GM23338 (cell line): ENCODE results near the gene SEPTIN3. TPM values are rescaled to one million over a fixed set of nuclear protein-coding genes. Genes with fewer than 3 reads are reported as not detected.

Source experiments
- ATAC-seq: fragments of 200-7000 bp; cut with Tn5 transposase; 3 replicates; pipeline ENCODE4 v1.9.1; 2020
- DNase-seq: peaks from one replicate; pipeline ENCODE4 v3.0.0-alpha.2; 2015; ENCODE audit warnings: low spot score
- H2AFZ ChIP-seq: fragments of 200-600 bp; sonication (generic); 2 replicates; pipeline ENCODE4 v1.8.0; 2016; ENCODE audit warnings: antibody characterized with exemption, mild to moderate bottlenecking, moderate library complexity
- H3F3A ChIP-seq: fragments of 200-600 bp; sonication (generic); replicated peaks from 2 replicates; pipeline ENCODE4 v1.8.0; 2017; ENCODE audit warnings: antibody characterized with exemption, mixed run types, low read depth
- H3K27ac ChIP-seq: fragments of 200-600 bp; sonication (generic); 2 replicates; pipeline ENCODE4 v1.6.1; 2016; ENCODE audit warnings: low read depth
- H3K27me3 ChIP-seq: fragments of 200-600 bp; sonication (generic); 2 replicates; pipeline ENCODE4 v1.8.0; 2016; ENCODE audit warnings: mild to moderate bottlenecking, mixed run types, moderate library complexity; ENCODE audit not compliant: insufficient read depth
- H3K36me3 ChIP-seq: fragments of 200-600 bp; sonication (generic); 2 replicates; pipeline ENCODE4 v1.8.0; 2016; ENCODE audit warnings: mild to moderate bottlenecking; ENCODE audit not compliant: insufficient read depth
- H3K4me1 ChIP-seq: fragments of 200-600 bp; sonication (generic); 2 replicates; pipeline ENCODE4 v1.8.0; 2016; ENCODE audit warnings: mild to moderate bottlenecking, moderate library complexity; ENCODE audit not compliant: insufficient read depth
- H3K4me2 ChIP-seq: fragments of 200-600 bp; sonication (generic); 2 replicates; pipeline ENCODE4 v1.7.1; 2017; ENCODE audit warnings: mixed run types
- H3K4me3 ChIP-seq: fragments of 200-600 bp; sonication (generic); 2 replicates; pipeline ENCODE4 v1.6.1; 2016; ENCODE audit warnings: mixed run types
- H3K79me2 ChIP-seq: fragments of 200-600 bp; sonication (generic); replicated peaks from 2 replicates; pipeline ENCODE4 v1.8.0; 2017; ENCODE audit warnings: mild to moderate bottlenecking; ENCODE audit not compliant: insufficient read depth
- H3K9me2 ChIP-seq: fragments of 200-600 bp; sonication (generic); 2 replicates; pipeline ENCODE4 v1.8.0; 2017; ENCODE audit not compliant: insufficient read depth
- H4K20me1 ChIP-seq: fragments of 200-600 bp; sonication (generic); replicated peaks from 2 replicates; pipeline ENCODE4 v1.8.0; 2017; ENCODE audit warnings: mild to moderate bottlenecking; ENCODE audit not compliant: insufficient read depth
- H3K27ac Mint-ChIP-seq: 2 replicates; pipeline ENCODE4 v1.8.0; 2020; ENCODE audit warnings: inconsistent platforms, mild to moderate bottlenecking, moderate library complexity, mixed read lengths
- H3K27me3 Mint-ChIP-seq: 3 replicates; pipeline ENCODE4 v1.8.0; 2022; ENCODE audit warnings: low read depth, mild to moderate bottlenecking, moderate library complexity, mixed read lengths, inconsistent platforms; ENCODE audit not compliant: insufficient read depth, poor library complexity
- H3K36me3 Mint-ChIP-seq: 3 replicates; pipeline ENCODE4 v1.8.0; 2021; ENCODE audit warnings: low read depth, mild to moderate bottlenecking, inconsistent platforms, moderate library complexity, mixed read lengths
- H3K4me1 Mint-ChIP-seq: 3 replicates; pipeline ENCODE4 v1.8.0; 2020; ENCODE audit warnings: mild to moderate bottlenecking, inconsistent platforms, mixed read lengths
- H3K4me3 Mint-ChIP-seq: 3 replicates; pipeline ENCODE4 v1.8.0; 2021; ENCODE audit warnings: moderate library complexity, mild to moderate bottlenecking, inconsistent platforms, mixed read lengths
- H3K9me3 Mint-ChIP-seq: 3 replicates; pipeline ENCODE4 v1.8.0; 2020; ENCODE audit warnings: moderate library complexity, mild to moderate bottlenecking, inconsistent platforms, mixed read lengths
- CREB1 ChIP-seq: fragments of 250-450 bp; sonication (Bioruptor Pico); IDR thresholded peaks from 2 replicates; pipeline ENCODE4 v1.5.0; 2020; ENCODE audit warnings: low read depth, mild to moderate bottlenecking, moderate library complexity
- EZH2 ChIP-seq: fragments of 200-600 bp; sonication (generic); IDR thresholded peaks from one replicate; pipeline ENCODE4 v1.8.0; 2017; ENCODE audit warnings: antibody characterized with exemption, mild to moderate bottlenecking, low read depth; ENCODE audit not compliant: unreplicated experiment
- EZH2phosphoT487 ChIP-seq: fragments of 200-600 bp; sonication (generic); IDR thresholded peaks from one replicate; pipeline ENCODE4 v1.8.1; 2018; ENCODE audit warnings: antibody characterized with exemption; ENCODE audit not compliant: unreplicated experiment
- JUNB ChIP-seq: IDR thresholded peaks from one replicate; pipeline ENCODE4 v1.6.1; 2016; ENCODE audit warnings: antibody characterized with exemption; ENCODE audit not compliant: unreplicated experiment
- POLR2AphosphoS5 ChIP-seq: IDR thresholded peaks from 2 replicates; pipeline ENCODE4 v1.6.1; 2016; ENCODE audit warnings: antibody characterized with exemption, low read depth
- ZNF114 ChIP-seq: fragments of 250-450 bp; sonication (Bioruptor Pico); IDR thresholded peaks from 2 replicates; pipeline ENCODE4 v1.5.0; 2020; ENCODE audit warnings: mild to moderate bottlenecking, moderate library complexity
- ZNF331 ChIP-seq: fragments of 250-450 bp; sonication (Bioruptor Pico); IDR thresholded peaks from 2 replicates; pipeline ENCODE4 v1.5.0; 2020; ENCODE audit warnings: low read depth, mild to moderate bottlenecking, moderate library complexity
- polyA plus RNA-seq: library from polyadenylated mRNA; unstranded; fragments of >200 nt; fragmentation: Nextera tagmentation; extraction: Ambion mirVana; gene quantifications from 2 replicates; pipeline ENCODE4 v1.2.1, GENCODE V29; 2016
- total RNA-seq: library from RNA; depleted of rRNA; stranded (reverse); fragments of >200 nt; shearing (Covaris generic); gene quantifications from 2 replicates; pipeline ENCODE4 v1.2.3, GENCODE V29; 2014
- TF ChIP-seq, protein P1 (sequence below): IDR thresholded peaks from 2 replicates; pipeline ENCODE4 v1.6.1; 2016; ENCODE audit warnings: antibody characterized with exemption
- TF ChIP-seq, protein P2 (sequence below): IDR thresholded peaks from one replicate; pipeline ENCODE4 v1.6.1; 2018; ENCODE audit warnings: antibody characterized with exemption; ENCODE audit not compliant: unreplicated experiment
- TF ChIP-seq, protein P3 (sequence below): fragments of 250-450 bp; sonication (Bioruptor Pico); IDR thresholded peaks from 2 replicates; pipeline ENCODE4 v1.5.0; 2020; ENCODE audit warnings: mild to moderate bottlenecking, moderate library complexity
- TF ChIP-seq, protein P4 (sequence below), 2 experiments: fragments of 200-600 bp in 1 of 2; sonication (generic) in 1 of 2; conservative IDR thresholded peaks; 2 replicates each; pipeline versions ENCODE4 v1.5.1 to v1.6.1; 2016 to 2017; ENCODE audit warnings: antibody characterized with exemption in 2 of 2, low read depth in 2 of 2, mild to moderate bottlenecking in 2 of 2, moderate library complexity in 1 of 2

Gene SEPTIN3
- total and polyA plus RNA-seq, 2 experiments from 2014 or later = 16.4 to 28.4 TPM

DNA sequence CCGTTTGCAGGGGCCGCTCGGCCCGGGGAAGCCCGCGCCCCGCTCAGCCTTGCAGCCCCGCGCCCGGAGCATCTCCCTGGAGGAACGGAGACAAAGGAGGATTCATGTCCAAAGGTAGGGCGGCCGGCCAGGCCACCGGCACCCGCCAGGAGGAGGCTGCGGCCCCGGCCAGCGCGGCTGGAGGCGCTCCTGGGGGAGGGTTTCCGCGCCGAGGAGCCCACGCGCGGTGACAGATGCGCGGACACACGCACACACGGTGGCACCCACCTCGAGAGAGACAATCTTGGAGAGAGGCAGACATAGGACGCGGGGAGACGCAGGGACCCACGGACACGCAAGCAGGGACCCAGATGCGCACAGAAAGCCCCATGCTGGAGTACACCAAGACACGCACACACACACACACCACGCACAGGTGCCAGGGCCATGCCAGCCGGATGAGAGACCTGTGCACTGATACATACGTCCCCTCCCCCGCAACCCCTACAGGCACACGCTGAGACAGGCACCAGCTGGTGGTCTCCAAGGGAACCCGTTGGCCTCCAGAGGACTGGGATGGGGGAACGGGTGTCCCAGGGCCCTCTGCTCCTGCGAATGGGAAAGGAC lies 7.8 kb downstream of the SEPTIN3 start:
- Histone ChIP-seq H3F3A (0 out of 2 replicates have a peak, but pooled peaks cover 4% of the 10 kb centered on the region), H2AFZ (peak overlapping the region; percentile 97), H3K79me2 (no peaks in the 10 kb centered on the region), H3K9me2 (no peaks in the 10 kb centered on the region), H3K27ac (no peak overlapping the region), H3K4me2 (peak overlapping the region; percentile 90), H3K27me3 (peaks cover 37% of the 10 kb centered on the region), H4K20me1 (no peaks in the 10 kb centered on the region; the same call in 1 of the 2 replicates), H3K4me3 (peak overlapping the region; percentile 80), H3K36me3 (no peaks in the 10 kb centered on the region), H3K4me1 (peaks cover 15% of the 10 kb centered on the region)
- Mint-ChIP-seq H3K36me3 (peaks cover 2% of the 10 kb centered on the region; the same call in 1 of the 3 replicates), H3K4me1 (peaks cover 17% of the 10 kb centered on the region), H3K4me3 (peak overlapping the region; percentile 75), H3K27ac (no peak overlapping the region), H3K27me3 (peaks cover 33% of the 10 kb centered on the region), H3K9me3 (no peaks in the 10 kb centered on the region)
- ATAC-seq (peak; percentile 67), DNase-seq (peak; percentile 72)
- TF ChIP-seq JUNB (no peak), ZNF114 (no peak), EZH2phosphoT487 (no peak), EZH2 (no peak), CREB1 (CRISPR knock-in tag) (no peak), ZNF331 (CRISPR knock-in tag) (no peak), POLR2AphosphoS5 (no peak)
- TF ChIP-seq, protein P1, sequence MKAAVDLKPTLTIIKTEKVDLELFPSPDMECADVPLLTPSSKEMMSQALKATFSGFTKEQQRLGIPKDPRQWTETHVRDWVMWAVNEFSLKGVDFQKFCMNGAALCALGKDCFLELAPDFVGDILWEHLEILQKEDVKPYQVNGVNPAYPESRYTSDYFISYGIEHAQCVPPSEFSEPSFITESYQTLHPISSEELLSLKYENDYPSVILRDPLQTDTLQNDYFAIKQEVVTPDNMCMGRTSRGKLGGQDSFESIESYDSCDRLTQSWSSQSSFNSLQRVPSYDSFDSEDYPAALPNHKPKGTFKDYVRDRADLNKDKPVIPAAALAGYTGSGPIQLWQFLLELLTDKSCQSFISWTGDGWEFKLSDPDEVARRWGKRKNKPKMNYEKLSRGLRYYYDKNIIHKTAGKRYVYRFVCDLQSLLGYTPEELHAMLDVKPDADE = no peak
- TF ChIP-seq, protein P2, sequence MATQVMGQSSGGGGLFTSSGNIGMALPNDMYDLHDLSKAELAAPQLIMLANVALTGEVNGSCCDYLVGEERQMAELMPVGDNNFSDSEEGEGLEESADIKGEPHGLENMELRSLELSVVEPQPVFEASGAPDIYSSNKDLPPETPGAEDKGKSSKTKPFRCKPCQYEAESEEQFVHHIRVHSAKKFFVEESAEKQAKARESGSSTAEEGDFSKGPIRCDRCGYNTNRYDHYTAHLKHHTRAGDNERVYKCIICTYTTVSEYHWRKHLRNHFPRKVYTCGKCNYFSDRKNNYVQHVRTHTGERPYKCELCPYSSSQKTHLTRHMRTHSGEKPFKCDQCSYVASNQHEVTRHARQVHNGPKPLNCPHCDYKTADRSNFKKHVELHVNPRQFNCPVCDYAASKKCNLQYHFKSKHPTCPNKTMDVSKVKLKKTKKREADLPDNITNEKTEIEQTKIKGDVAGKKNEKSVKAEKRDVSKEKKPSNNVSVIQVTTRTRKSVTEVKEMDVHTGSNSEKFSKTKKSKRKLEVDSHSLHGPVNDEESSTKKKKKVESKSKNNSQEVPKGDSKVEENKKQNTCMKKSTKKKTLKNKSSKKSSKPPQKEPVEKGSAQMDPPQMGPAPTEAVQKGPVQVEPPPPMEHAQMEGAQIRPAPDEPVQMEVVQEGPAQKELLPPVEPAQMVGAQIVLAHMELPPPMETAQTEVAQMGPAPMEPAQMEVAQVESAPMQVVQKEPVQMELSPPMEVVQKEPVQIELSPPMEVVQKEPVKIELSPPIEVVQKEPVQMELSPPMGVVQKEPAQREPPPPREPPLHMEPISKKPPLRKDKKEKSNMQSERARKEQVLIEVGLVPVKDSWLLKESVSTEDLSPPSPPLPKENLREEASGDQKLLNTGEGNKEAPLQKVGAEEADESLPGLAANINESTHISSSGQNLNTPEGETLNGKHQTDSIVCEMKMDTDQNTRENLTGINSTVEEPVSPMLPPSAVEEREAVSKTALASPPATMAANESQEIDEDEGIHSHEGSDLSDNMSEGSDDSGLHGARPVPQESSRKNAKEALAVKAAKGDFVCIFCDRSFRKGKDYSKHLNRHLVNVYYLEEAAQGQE = no peak
- TF ChIP-seq, protein P3, sequence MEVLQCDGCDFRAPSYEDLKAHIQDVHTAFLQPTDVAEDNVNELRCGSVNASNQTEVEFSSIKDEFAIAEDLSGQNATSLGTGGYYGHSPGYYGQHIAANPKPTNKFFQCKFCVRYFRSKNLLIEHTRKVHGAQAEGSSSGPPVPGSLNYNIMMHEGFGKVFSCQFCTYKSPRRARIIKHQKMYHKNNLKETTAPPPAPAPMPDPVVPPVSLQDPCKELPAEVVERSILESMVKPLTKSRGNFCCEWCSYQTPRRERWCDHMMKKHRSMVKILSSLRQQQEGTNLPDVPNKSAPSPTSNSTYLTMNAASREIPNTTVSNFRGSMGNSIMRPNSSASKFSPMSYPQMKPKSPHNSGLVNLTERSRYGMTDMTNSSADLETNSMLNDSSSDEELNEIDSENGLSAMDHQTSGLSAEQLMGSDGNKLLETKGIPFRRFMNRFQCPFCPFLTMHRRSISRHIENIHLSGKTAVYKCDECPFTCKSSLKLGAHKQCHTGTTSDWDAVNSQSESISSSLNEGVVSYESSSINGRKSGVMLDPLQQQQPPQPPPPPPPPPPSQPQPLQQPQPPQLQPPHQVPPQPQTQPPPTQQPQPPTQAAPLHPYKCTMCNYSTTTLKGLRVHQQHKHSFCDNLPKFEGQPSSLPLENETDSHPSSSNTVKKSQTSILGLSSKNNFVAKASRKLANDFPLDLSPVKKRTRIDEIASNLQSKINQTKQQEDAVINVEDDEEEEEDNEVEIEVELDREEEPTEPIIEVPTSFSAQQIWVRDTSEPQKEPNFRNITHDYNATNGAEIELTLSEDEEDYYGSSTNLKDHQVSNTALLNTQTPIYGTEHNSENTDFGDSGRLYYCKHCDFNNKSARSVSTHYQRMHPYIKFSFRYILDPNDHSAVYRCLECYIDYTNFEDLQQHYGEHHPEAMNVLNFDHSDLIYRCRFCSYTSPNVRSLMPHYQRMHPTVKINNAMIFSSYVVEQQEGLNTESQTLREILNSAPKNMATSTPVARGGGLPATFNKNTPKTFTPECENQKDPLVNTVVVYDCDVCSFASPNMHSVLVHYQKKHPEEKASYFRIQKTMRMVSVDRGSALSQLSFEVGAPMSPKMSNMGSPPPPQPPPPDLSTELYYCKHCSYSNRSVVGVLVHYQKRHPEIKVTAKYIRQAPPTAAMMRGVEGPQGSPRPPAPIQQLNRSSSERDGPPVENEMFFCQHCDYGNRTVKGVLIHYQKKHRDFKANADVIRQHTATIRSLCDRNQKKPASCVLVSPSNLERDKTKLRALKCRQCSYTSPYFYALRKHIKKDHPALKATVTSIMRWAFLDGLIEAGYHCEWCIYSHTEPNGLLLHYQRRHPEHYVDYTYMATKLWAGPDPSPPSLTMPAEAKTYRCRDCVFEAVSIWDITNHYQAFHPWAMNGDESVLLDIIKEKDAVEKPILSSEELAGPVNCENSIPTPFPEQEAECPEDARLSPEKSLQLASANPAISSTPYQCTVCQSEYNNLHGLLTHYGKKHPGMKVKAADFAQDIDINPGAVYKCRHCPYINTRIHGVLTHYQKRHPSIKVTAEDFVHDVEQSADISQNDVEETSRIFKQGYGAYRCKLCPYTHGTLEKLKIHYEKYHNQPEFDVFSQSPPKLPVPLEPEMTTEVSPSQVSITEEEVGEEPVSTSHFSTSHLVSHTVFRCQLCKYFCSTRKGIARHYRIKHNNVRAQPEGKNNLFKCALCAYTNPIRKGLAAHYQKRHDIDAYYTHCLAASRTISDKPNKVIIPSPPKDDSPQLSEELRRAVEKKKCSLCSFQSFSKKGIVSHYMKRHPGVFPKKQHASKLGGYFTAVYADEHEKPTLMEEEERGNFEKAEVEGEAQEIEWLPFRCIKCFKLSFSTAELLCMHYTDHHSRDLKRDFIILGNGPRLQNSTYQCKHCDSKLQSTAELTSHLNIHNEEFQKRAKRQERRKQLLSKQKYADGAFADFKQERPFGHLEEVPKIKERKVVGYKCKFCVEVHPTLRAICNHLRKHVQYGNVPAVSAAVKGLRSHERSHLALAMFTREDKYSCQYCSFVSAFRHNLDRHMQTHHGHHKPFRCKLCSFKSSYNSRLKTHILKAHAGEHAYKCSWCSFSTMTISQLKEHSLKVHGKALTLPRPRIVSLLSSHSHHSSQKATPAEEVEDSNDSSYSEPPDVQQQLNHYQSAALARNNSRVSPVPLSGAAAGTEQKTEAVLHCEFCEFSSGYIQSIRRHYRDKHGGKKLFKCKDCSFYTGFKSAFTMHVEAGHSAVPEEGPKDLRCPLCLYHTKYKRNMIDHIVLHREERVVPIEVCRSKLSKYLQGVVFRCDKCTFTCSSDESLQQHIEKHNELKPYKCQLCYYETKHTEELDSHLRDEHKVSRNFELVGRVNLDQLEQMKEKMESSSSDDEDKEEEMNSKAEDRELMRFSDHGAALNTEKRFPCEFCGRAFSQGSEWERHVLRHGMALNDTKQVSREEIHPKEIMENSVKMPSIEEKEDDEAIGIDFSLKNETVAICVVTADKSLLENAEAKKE (CRISPR knock-in tag) = no peak
- TF ChIP-seq, protein P4, sequence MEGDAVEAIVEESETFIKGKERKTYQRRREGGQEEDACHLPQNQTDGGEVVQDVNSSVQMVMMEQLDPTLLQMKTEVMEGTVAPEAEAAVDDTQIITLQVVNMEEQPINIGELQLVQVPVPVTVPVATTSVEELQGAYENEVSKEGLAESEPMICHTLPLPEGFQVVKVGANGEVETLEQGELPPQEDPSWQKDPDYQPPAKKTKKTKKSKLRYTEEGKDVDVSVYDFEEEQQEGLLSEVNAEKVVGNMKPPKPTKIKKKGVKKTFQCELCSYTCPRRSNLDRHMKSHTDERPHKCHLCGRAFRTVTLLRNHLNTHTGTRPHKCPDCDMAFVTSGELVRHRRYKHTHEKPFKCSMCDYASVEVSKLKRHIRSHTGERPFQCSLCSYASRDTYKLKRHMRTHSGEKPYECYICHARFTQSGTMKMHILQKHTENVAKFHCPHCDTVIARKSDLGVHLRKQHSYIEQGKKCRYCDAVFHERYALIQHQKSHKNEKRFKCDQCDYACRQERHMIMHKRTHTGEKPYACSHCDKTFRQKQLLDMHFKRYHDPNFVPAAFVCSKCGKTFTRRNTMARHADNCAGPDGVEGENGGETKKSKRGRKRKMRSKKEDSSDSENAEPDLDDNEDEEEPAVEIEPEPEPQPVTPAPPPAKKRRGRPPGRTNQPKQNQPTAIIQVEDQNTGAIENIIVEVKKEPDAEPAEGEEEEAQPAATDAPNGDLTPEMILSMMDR (conservative IDR thresholded peaks at IDR 0.05; ENCODE audit: low read depth in 2 of 2) = no peak
